Epithelial cell of proximal tubule (primary cell): ENCODE data around the gene CHRNG. TPM values are rescaled to one million over a fixed set of nuclear protein-coding genes. Genes with fewer than 3 reads are reported as not detected.

Source experiments
- DNase-seq: peaks from one replicate; pipeline ENCODE4 v3.0.0-alpha.2; 2011; ENCODE audit warnings: low read depth
- H3K4me3 ChIP-seq: 2 replicates; pipeline ENCODE4 v1.5.1; 2011; ENCODE audit warnings: low read depth, mild to moderate bottlenecking, low read length
- CTCF ChIP-seq: conservative IDR thresholded peaks from 2 replicates; pipeline ENCODE4 v1.5.1; 2012; ENCODE audit warnings: low read depth, mild to moderate bottlenecking, low read length
- total RNA-seq: library from RNA; depleted of rRNA; stranded (reverse); fragments of >200 nt; gene quantifications from 2 replicates; pipeline ENCODE4 v1.2.3, GENCODE V29; 2015

Gene CHRNG
- total RNA-seq, 1 donor from 2014 or later, result not detected

GRCh38 chr2:232571026-232571474 lies 31.6 kb downstream of the CHRNG start:
- TF ChIP-seq CTCF, result no peak
- peak; percentile 60 for DNase-seq
- no peak overlapping the region for H3K4me3 ChIP-seq

GRCh38 chr2:232573042-232573441 lies 33.5 kb downstream of the CHRNG start:
- H3K4me3 ChIP-seq, result no peak overlapping the region
- TF ChIP-seq CTCF, result no peak
- DNase-seq, result peak; percentile 44

- no peak overlapping the region for H3K4me3 ChIP-seq
- no peak for TF ChIP-seq CTCF
- no peak for DNase-seq
Measured at GRCh38 chr2:232573771-232574435, 34.4 kb downstream of the CHRNG start.

GRCh38 chr2:232574674-232575403 lies 35.3 kb downstream of the CHRNG start:
- no peak for DNase-seq
- no peak overlapping the region for H3K4me3 ChIP-seq
- TF ChIP-seq CTCF, result no peak

GRCh38 chr2:232575404-232575746 lies 35.9 kb downstream of the CHRNG start:
- H3K4me3 ChIP-seq, result no peak overlapping the region
- DNase-seq, result no peak
- TF ChIP-seq CTCF, result no peak

GRCh38 chr2:232576995-232577394 lies 37.5 kb downstream of the CHRNG start:
- DNase-seq, result no peak
- no peak overlapping the region for H3K4me3 ChIP-seq
- TF ChIP-seq CTCF, result no peak
